Testis (tissue), 3 donors: Measurements from ENCODE around the gene GRN. TPM values are rescaled to one million over a fixed set of nuclear protein-coding genes. Genes with fewer than 3 reads are reported as not detected.

Experiments used
- DNase-seq: peaks from one replicate; pipeline ENCODE4 v3.0.0-alpha.2; 2019
- H3K27ac ChIP-seq, 2 donors: fragments of 200-600 bp; sonication (generic); one replicate each; pipeline ENCODE4 v1.5.1; 2019
- H3K27me3 ChIP-seq: fragments of 200-600 bp; sonication (generic); one replicate; pipeline ENCODE4 v1.5.1; 2019
- H3K36me3 ChIP-seq: fragments of 200-600 bp; sonication (generic); one replicate; pipeline ENCODE4 v1.5.1; 2017; ENCODE audit warnings: low read depth; ENCODE audit errors: missing control alignments
- H3K4me1 ChIP-seq: fragments of 200-600 bp; sonication (generic); one replicate; pipeline ENCODE4 v1.5.1; 2019
- H3K4me3 ChIP-seq, 2 donors: fragments of 200-600 bp; sonication (generic); one replicate each; pipeline ENCODE4 v1.5.1; 2017 to 2019
- H3K9me3 ChIP-seq: fragments of 200-600 bp; sonication (generic); one replicate; pipeline ENCODE4 v1.5.1; 2017
- POLR2A ChIP-seq: fragments of 450-650 bp; IDR thresholded peaks from one replicate; pipeline ENCODE4 v1.6.1; 2017; ENCODE audit warnings: antibody characterized with exemption, mild to moderate bottlenecking, moderate library complexity
- WGBS, 2 donors: methylation state at CpG; one replicate each; pipeline ENCODE4 v1.1.5; 2018; 5-methylcytosine and 5-hydroxymethylcytosine counted together
- intact Hi-C: fragments of 100-400 bp; cut with DNase I; formaldehyde crosslinking; loops from one replicate; pipeline ENCODE4 v1.15.1; 2023; ENCODE audit warnings: low total_unique reads
- polyA plus RNA-seq: library from polyadenylated mRNA; stranded (reverse); fragments of 350-450 nt; fragmentation: Illumina TruSeq; extraction: RNeasy Lipid Tissue Mini Kit (QIAGEN cat#74804); gene quantifications from one replicate; pipeline ENCODE4 v1.2.3, GENCODE V29; 2014; ENCODE audit warnings: low read depth, low replicate concordance; ENCODE audit not compliant: insufficient read depth
- total RNA-seq, 2 donors: library from RNA; depleted of rRNA; stranded (reverse); fragments of >200 nt; gene quantifications; one replicate each; pipeline ENCODE4 v1.2.3, GENCODE V29; 2016
- TF ChIP-seq, protein P1 (sequence below), 3 experiments: fragments of 450-650 bp in 2 of 3; fragments of 200-600 bp in 1 of 3; sonication (generic) in 1 of 3; IDR thresholded peaks; one replicate each; pipeline ENCODE4 v1.5.1; 2016 to 2019; ENCODE audit warnings: antibody characterized with exemption in 3 of 3, mild to moderate bottlenecking in 2 of 3, moderate library complexity in 1 of 3

GRN gene
- total and polyA plus RNA-seq, 3 donors from 2014 or later, result 161 to 489 (median 263) TPM

DNA sequence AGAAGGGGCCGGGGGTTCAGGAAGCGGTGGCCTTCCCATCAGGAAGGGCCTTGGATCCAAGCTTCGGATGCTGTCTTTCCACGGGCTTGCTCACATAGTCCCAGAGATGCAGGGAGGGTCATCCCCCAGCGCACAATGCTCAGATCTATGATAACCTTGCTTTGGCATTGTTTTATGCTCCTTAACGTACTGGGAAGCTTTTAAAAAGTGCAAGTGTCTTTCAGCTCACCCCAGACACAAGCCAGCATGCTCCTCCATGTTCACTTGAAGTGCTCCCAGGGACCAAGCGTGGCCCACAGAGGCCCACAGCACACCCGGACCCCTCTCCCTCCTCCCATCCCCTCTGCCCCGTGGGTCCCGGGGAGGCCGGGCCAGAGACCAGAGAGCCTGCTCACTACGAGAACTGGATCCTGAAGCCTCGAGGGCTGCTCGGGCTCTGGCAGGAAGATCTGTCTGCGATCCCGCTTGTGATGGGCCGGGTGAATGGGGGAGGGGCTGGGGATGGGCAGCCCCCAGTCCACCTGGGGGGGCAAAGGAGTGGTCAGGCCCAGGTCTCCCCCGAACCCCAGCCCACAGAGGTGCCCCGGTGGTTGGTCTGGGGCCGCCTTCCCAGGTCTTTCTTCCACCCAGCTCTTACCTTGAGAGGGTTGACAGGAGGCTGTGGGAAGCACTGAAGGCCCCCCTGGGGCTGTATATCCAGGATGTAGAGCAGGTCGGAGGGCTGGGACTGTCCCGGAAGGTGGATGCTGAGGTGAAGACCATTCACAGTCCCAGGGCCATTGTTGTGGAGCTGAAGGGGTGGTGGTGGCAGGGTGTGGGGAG is 30.3 kb downstream of the GRN start:
- H3K4me3 ChIP-seq, result no peak overlapping the region
- intact Hi-C loops, result no loop called here
- no peak for DNase-seq
- 13 to 32% methylated on average over 14 to 21 of the region's 22 CpGs for WGBS, 2 donors
- H3K9me3 ChIP-seq, result no peaks in the 10 kb centered on the region
- no peaks in the 10 kb centered on the region for H3K36me3 ChIP-seq
- H3K27me3 ChIP-seq, result no peaks in the 10 kb centered on the region
- H3K4me1 ChIP-seq, result peaks cover 15% of the 10 kb centered on the region
- H3K27ac ChIP-seq, result peak overlapping the region in 1 of 2 donors; percentile 2
- no peak for TF ChIP-seq POLR2A
- TF ChIP-seq, protein P1, sequence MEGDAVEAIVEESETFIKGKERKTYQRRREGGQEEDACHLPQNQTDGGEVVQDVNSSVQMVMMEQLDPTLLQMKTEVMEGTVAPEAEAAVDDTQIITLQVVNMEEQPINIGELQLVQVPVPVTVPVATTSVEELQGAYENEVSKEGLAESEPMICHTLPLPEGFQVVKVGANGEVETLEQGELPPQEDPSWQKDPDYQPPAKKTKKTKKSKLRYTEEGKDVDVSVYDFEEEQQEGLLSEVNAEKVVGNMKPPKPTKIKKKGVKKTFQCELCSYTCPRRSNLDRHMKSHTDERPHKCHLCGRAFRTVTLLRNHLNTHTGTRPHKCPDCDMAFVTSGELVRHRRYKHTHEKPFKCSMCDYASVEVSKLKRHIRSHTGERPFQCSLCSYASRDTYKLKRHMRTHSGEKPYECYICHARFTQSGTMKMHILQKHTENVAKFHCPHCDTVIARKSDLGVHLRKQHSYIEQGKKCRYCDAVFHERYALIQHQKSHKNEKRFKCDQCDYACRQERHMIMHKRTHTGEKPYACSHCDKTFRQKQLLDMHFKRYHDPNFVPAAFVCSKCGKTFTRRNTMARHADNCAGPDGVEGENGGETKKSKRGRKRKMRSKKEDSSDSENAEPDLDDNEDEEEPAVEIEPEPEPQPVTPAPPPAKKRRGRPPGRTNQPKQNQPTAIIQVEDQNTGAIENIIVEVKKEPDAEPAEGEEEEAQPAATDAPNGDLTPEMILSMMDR (IDR thresholded peaks at IDR 0.05), result no peak

DNA sequence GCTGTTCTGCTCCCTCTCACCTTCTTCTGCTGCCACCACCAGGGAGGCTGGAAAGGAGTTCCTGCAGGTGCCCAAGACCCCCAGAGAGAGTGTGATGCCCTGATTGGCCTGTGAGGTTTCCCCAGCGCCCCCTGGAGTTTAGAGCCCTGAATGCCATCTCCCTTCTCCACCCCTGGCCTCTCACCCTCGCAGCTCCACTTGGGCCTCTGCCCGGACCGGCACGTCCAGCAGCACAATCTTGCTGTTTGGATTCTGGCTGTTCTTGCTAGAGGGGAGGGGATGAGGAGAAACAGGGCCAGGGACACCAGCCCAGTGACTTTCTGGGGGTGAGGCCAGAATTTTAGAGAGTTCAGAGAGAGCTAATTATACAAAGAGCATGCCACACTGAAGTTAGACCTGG is 31.0 kb downstream of the GRN start:
- DNase-seq, result peak; percentile 78
- TF ChIP-seq, protein P1 (IDR thresholded peaks at IDR 0.05), result peak in 2 of 3 experiments; percentile 36 to 37
- TF ChIP-seq POLR2A, result no peak
- Histone ChIP-seq H3K36me3 (no peaks in the 10 kb centered on the region), H3K27me3 (no peaks in the 10 kb centered on the region), H3K9me3 (no peaks in the 10 kb centered on the region), H3K4me1 (peaks cover 15% of the 10 kb centered on the region), H3K27ac (no peak overlapping the region), H3K4me3 (no peak overlapping the region)
- 19 to 21% methylated on average over 4 to 5 of the region's 5 CpGs for WGBS, 2 donors
- intact Hi-C loops, result no loop called here

DNA sequence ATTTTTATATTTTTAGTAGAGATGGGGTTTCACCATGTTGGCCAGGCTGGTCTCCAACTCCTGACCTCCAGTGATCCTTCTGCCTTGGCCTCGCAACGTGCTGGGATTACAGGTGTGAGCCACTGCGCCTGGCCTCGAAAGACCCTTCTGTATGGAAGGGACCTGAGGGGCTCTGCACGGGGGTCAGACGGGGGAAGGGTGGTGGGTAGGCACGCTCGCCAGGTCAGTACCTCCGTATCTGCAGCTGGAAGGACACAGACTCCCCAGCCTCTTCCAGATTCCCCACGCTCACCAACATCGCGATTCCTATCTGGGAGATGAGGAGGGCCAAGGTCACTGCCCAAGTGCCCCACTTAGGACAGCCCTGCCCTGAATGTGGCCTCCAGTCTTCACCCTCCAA is 31.7 kb downstream of the GRN start:
- TF ChIP-seq, protein P1 (IDR thresholded peaks at IDR 0.05), result no peak
- no peak for TF ChIP-seq POLR2A
- Histone ChIP-seq H3K4me3 (no peak overlapping the region), H3K4me1 (peaks cover 15% of the 10 kb centered on the region), H3K27ac (no peak overlapping the region), H3K36me3 (no peaks in the 10 kb centered on the region), H3K9me3 (no peaks in the 10 kb centered on the region), H3K27me3 (no peaks in the 10 kb centered on the region)
- DNase-seq, result no peak
- intact Hi-C loops, result no loop called here
- WGBS, 2 donors, result 58 to 63% methylated on average over 8 to 12 of the region's 12 CpGs

DNA sequence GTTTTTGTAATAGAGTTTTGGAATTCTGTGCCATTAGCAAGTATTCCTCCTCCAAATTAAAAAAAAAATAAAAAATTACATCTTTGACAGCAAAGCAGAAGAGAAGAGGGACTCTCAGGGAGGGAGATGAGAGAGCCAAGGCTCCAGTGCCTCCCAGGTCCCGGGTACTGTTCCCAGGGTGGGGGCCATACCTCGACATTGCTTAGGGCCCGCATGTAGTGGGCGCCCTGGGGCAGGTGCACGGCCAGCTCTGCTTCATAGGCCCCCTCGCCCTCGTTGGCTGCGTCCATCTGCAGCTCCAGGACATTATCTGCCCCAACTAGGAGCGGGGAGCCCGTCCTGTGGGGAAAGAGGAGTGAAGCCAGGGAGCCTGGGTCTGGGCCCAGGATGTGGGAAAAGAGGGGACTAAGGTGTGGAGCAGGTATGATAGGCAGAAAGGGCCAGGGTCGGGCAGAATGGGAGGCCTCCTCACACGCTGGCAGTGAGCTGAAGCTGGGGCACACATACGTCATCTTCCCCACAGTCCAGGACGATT is 33.1 kb downstream of the GRN start:
- DNase-seq, result no peak
- Histone ChIP-seq H3K27ac (no peak overlapping the region), H3K9me3 (no peaks in the 10 kb centered on the region), H3K36me3 (no peaks in the 10 kb centered on the region), H3K4me3 (no peak overlapping the region), H3K4me1 (peaks cover 15% of the 10 kb centered on the region), H3K27me3 (no peaks in the 10 kb centered on the region)
- no peak for TF ChIP-seq POLR2A
- TF ChIP-seq, protein P1 (IDR thresholded peaks at IDR 0.05), result no peak
- intact Hi-C loops, result no loop called here
- 84 to 90% methylated on average over 14 of the region's 14 CpGs for WGBS, 2 donors
